ENCODE measurements around the gene TNRC6C.

TNRC6C gene

GRCh38 chr17:77999413-78000173 lies 41.1 kb downstream of the TNRC6C start (continued):
- TF ChIP-seq, protein P1, sequence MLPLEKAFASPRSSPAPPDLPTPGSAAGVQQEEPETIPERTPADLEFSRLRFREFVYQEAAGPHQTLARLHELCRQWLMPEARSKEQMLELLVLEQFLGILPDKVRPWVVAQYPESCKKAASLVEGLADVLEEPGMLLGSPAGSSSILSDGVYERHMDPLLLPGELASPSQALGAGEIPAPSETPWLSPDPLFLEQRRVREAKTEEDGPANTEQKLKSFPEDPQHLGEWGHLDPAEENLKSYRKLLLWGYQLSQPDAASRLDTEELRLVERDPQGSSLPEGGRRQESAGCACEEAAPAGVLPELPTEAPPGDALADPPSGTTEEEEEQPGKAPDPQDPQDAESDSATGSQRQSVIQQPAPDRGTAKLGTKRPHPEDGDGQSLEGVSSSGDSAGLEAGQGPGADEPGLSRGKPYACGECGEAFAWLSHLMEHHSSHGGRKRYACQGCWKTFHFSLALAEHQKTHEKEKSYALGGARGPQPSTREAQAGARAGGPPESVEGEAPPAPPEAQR (tag by site-specific recombination; IDR thresholded peaks at IDR 0.05), result no peak
- no peak for TF ChIP-seq ZFP37 (tag by site-specific recombination; IDR thresholded peaks at IDR 0.05)
- no peak for TF ChIP-seq ZNF292 (tag by site-specific recombination; IDR thresholded peaks at IDR 0.05; ENCODE audit: borderline replicate concordance, low read depth)
- no peak for TF ChIP-seq ZNF114 (tag by site-specific recombination; IDR thresholded peaks at IDR 0.05)
- TF ChIP-seq ZBTB11 (tag by site-specific recombination; conservative IDR thresholded peaks at IDR 0.05; ENCODE audit: low read depth), result no peak
- no peak for TF ChIP-seq ZNF558 (tag by site-specific recombination; IDR thresholded peaks at IDR 0.05)
- no peak for TF ChIP-seq MZF1 (tag by site-specific recombination; IDR thresholded peaks at IDR 0.05; ENCODE audit: borderline replicate concordance)
- no peak for TF ChIP-seq ZBTB49 (tag by site-specific recombination; IDR thresholded peaks at IDR 0.05; ENCODE audit: low read depth)
- no peak for TF ChIP-seq ZNF140 (tag by site-specific recombination; IDR thresholded peaks at IDR 0.05)
- no peak for TF ChIP-seq IKZF3 (tag by site-specific recombination; IDR thresholded peaks at IDR 0.05)
- TF ChIP-seq ZNF639 (tag by site-specific recombination; IDR thresholded peaks at IDR 0.05), result no peak
- 0 out of 2 replicates have a peak, but pooled peaks have one; percentile 34 for TF ChIP-seq ZNF324 (tag by site-specific recombination; IDR thresholded peaks at IDR 0.05)
- TF ChIP-seq ZNF549 (tag by site-specific recombination; IDR thresholded peaks at IDR 0.05), result no peak
- no peak for TF ChIP-seq PATZ1 (tag by site-specific recombination; IDR thresholded peaks at IDR 0.05)
- peak; percentile 57; the same call in 1 of the 2 replicates for TF ChIP-seq ZNF600 (tag by site-specific recombination; IDR thresholded peaks at IDR 0.05)
- 0 out of 2 replicates have a peak, but pooled peaks have one; percentile 8 for TF ChIP-seq ZNF548 (tag by site-specific recombination; IDR thresholded peaks at IDR 0.05)
- TF ChIP-seq ZNF223 (tag by site-specific recombination; IDR thresholded peaks at IDR 0.05), result no peak

Measured in HEK293 (cell line).